Measurements from ENCODE around the gene AFF2. TPM values are rescaled to one million over a fixed set of nuclear protein-coding genes. Genes with fewer than 3 reads are reported as not detected.

The AFF2 gene
- polyA plus RNA-seq, 1 of the 3 experiments (the other 2 are of a cell fraction): not detected

DNA sequence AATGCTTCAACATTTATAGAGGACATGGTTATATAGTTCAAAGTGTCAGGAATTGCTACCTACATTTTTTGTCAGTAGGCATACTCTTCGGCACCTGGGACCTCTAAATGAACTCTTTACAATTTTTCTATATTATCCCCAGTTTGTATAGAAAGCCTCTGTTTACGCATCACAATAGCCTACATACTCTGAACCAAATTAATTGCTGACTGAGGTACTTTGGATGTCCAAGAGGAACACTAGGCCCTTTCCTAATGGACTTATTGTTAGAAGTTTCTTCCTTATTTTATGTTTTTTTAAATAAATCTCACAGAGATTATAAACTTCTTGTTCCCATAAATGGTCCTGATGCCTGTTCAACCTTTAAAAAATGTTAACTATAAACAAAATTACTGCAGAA, 8.4 kb upstream of the AFF2 start:
- CTCF ChIA-PET: no interaction called here
- POLR2A ChIA-PET: no interaction called here

GRCh38 chrX:148495176-148495575, 5.2 kb upstream of the AFF2 start:
- POLR2A ChIA-PET: no interaction called here
- no peaks in the 10 kb centered on the region for H3K79me2 ChIP-seq (ENCODE audit: insufficient read depth)
- peaks cover 3% of the 10 kb centered on the region; the same call in 1 of the 2 replicates for H3K27me3 ChIP-seq (ENCODE audit: insufficient read depth)
- no peaks in the 10 kb centered on the region for H4K20me1 ChIP-seq (ENCODE audit: insufficient read depth)
- H3F3A ChIP-seq (replicated peaks; ENCODE audit: insufficient read depth): no peaks in the 10 kb centered on the region
- 0% methylated on average over 3 of the region's 3 CpGs for WGBS (ENCODE audit: low lambda C conversion rate)
- no peaks in the 10 kb centered on the region for H3K9me2 ChIP-seq
- H3K4me3 ChIP-seq (ENCODE audit: low read depth in 2 of 2, low read length in 1 of 2): no peak overlapping the region
- no peak for TF ChIP-seq RCOR1 (IDR thresholded peaks at IDR 0.05; ENCODE audit: low read length)
- no peak for TF ChIP-seq GABPA (IDR thresholded peaks at IDR 0.05; ENCODE audit: low read depth)
- no peak for TF ChIP-seq SIN3A (IDR thresholded peaks at IDR 0.05; ENCODE audit: borderline replicate concordance, low read depth, low read length)
- TF ChIP-seq, protein P1, sequence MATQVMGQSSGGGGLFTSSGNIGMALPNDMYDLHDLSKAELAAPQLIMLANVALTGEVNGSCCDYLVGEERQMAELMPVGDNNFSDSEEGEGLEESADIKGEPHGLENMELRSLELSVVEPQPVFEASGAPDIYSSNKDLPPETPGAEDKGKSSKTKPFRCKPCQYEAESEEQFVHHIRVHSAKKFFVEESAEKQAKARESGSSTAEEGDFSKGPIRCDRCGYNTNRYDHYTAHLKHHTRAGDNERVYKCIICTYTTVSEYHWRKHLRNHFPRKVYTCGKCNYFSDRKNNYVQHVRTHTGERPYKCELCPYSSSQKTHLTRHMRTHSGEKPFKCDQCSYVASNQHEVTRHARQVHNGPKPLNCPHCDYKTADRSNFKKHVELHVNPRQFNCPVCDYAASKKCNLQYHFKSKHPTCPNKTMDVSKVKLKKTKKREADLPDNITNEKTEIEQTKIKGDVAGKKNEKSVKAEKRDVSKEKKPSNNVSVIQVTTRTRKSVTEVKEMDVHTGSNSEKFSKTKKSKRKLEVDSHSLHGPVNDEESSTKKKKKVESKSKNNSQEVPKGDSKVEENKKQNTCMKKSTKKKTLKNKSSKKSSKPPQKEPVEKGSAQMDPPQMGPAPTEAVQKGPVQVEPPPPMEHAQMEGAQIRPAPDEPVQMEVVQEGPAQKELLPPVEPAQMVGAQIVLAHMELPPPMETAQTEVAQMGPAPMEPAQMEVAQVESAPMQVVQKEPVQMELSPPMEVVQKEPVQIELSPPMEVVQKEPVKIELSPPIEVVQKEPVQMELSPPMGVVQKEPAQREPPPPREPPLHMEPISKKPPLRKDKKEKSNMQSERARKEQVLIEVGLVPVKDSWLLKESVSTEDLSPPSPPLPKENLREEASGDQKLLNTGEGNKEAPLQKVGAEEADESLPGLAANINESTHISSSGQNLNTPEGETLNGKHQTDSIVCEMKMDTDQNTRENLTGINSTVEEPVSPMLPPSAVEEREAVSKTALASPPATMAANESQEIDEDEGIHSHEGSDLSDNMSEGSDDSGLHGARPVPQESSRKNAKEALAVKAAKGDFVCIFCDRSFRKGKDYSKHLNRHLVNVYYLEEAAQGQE (IDR thresholded peaks at IDR 0.05; ENCODE audit: low read depth, low read length): no peak
- no peaks in the 10 kb centered on the region for H3K36me3 ChIP-seq (replicated peaks in 1 of 2; ENCODE audit: control insufficient read depth in 1 of 2, insufficient read depth in 2 of 2, low read length in 1 of 2)
- H3K9me3 ChIP-seq: no peaks in the 10 kb centered on the region
- no peak for DNase-seq
- H3K4me1 ChIP-seq (ENCODE audit: control insufficient read depth in 1 of 2, insufficient read depth in 2 of 2, low read depth in 1 of 2, low read length in 1 of 2): no peaks in the 10 kb centered on the region
- H3K4me2 ChIP-seq: no peak overlapping the region
- no peak overlapping the region for H2AFZ ChIP-seq (ENCODE audit: low read depth)
- H3K27ac ChIP-seq (ENCODE audit: low read depth in 2 of 2, low read length in 1 of 2): no peak overlapping the region
- no peak overlapping the region for H3K9ac ChIP-seq
- CTCF ChIA-PET: no interaction called here

More for the DNA sequence above, 8.4 kb upstream of the AFF2 start:
- Histone ChIP-seq H3K4me1 (ENCODE audit: control insufficient read depth in 1 of 2, insufficient read depth in 2 of 2, low read depth in 1 of 2, low read length in 1 of 2) (no peaks in the 10 kb centered on the region), H3K27me3 (ENCODE audit: insufficient read depth) (no peaks in the 10 kb centered on the region), H3K4me2 (no peak overlapping the region), H3K9ac (no peak overlapping the region), H3K4me3 (ENCODE audit: low read depth in 2 of 2, low read length in 1 of 2) (no peak overlapping the region), H3K36me3 (replicated peaks in 1 of 2; ENCODE audit: control insufficient read depth in 1 of 2, insufficient read depth in 2 of 2, low read length in 1 of 2) (no peaks in the 10 kb centered on the region), H3K27ac (ENCODE audit: low read depth in 2 of 2, low read length in 1 of 2) (no peak overlapping the region), H2AFZ (ENCODE audit: low read depth) (no peak overlapping the region), H3F3A (replicated peaks; ENCODE audit: insufficient read depth) (no peaks in the 10 kb centered on the region), H3K9me3 (no peaks in the 10 kb centered on the region), H3K9me2 (no peaks in the 10 kb centered on the region), H4K20me1 (ENCODE audit: insufficient read depth) (no peaks in the 10 kb centered on the region), H3K79me2 (ENCODE audit: insufficient read depth) (no peaks in the 10 kb centered on the region)
- no peak for DNase-seq
- WGBS (ENCODE audit: low lambda C conversion rate): 0% methylated on average over 2 of the region's 2 CpGs
- no peak for TF ChIP-seq RFX5 (IDR thresholded peaks at IDR 0.05; ENCODE audit: low read length)
- TF ChIP-seq JUND (IDR thresholded peaks at IDR 0.05): no peak
- no peak for TF ChIP-seq USF1 (IDR thresholded peaks at IDR 0.05; ENCODE audit: borderline replicate concordance, low read depth)
- TF ChIP-seq CTCF (IDR thresholded peaks at IDR 0.05): no peak
- no peak for TF ChIP-seq TEAD4 (IDR thresholded peaks at IDR 0.05; ENCODE audit: borderline replicate concordance, insufficient read depth)
- TF ChIP-seq FOXJ3 (CRISPR knock-in tag; IDR thresholded peaks at IDR 0.05): no peak

Measured in SK-N-SH (cell line).